HG03175 (cell line): ENCODE data around the gene PCDHGB4.
"Not testable (repeated sequence)": the region's sequence is repeated elsewhere in the genome, so short reads cannot be mapped to it uniquely, and the experiment has no call there.

Experiments
- ATAC-seq: cut with Tn5 transposase; IDR thresholded peaks from one replicate; pipeline ENCODE4 v1.9.1; 2021; ENCODE audit warnings: mild to moderate bottlenecking, moderate library complexity; ENCODE audit not compliant: unreplicated experiment

Gene PCDHGB4

GRCh38 chr5:141422742-141423291 lies 35.3 kb downstream of the PCDHGB4 start:
- ATAC-seq: no peak

GRCh38 chr5:141427783-141428426 lies 40.4 kb downstream of the PCDHGB4 start:
- no peak for ATAC-seq

- ATAC-seq: peak; percentile 92
These were observed 43.0 kb downstream of the PCDHGB4 start, which contains the start of gene PCDHGA12 for GRCh38 chr5:141430332-141431113. Gene PCDHGA12 (plus strand): TSS chr5:141430507. CDS start chr5:141430760, 253 bp downstream.

- no peak for ATAC-seq
These were observed 43.8 kb downstream of the PCDHGB4 start for GRCh38 chr5:141431286-141431685.

- not testable (repeated sequence) for ATAC-seq
These were observed 44.8 kb downstream of the PCDHGB4 start for GRCh38 chr5:141432308-141432707.

GRCh38 chr5:141432726-141433125 lies 45.2 kb downstream of the PCDHGB4 start:
- ATAC-seq: not testable (repeated sequence)

- no peak for ATAC-seq
These were observed 46.5 kb downstream of the PCDHGB4 start for GRCh38 chr5:141434006-141434405.

GRCh38 chr5:141437221-141437620 lies 49.7 kb downstream of the PCDHGB4 start:
- ATAC-seq: no peak

- no peak for ATAC-seq
These were observed 52.1 kb downstream of the PCDHGB4 start for GRCh38 chr5:141439411-141440141.
